Pancreas (tissue), 10 donors: ENCODE data around the gene RBMS3. TPM values are rescaled to one million over a fixed set of nuclear protein-coding genes. Genes with fewer than 3 reads are reported as not detected.

ENCODE experiments used
- ATAC-seq, 4 donors: fragments of 200-7000 bp; cut with Tn5 transposase; one replicate each; pipeline versions ENCODE4 v1.8.0 to v1.9.1; 2020; ENCODE audit warnings: mild to moderate bottlenecking in 4 of 4, moderate library complexity in 4 of 4
- DNase-seq, 6 donors: peaks; one replicate each; pipeline ENCODE4 v3.0.0-alpha.2; 2020
- FAIRE-seq: peaks from 2 replicates; lab custom pipeline; 2012; peaks lifted over from hg19 to GRCh38; lab: Jason Lieb, UNC
- H3K27ac ChIP-seq, 4 donors: fragments of 200-600 bp; sonication (generic); 1 replicate in 3 of 4; 2 replicates in 1 of 4; pipeline versions ENCODE4 v1.5.0 to v1.8.0; 2020
- H3K27me3 ChIP-seq, 4 donors: fragments of 200-600 bp; one replicate each; pipeline ENCODE4 v1.8.0; 2021
- H3K36me3 ChIP-seq, 3 donors: fragments of 200-600 bp; sonication (generic) in 1 of 3; one replicate each; pipeline versions ENCODE4 v1.5.0 to v1.8.0; 2020 to 2021
- H3K4me1 ChIP-seq, 3 donors: fragments of 200-600 bp; one replicate each; pipeline ENCODE4 v1.8.0; 2021
- H3K4me3 ChIP-seq, 4 donors: fragments of 200-600 bp; sonication (generic) in 2 of 4; one replicate each; pipeline versions ENCODE4 v1.5.0 to v1.8.0; 2020 to 2021
- H3K9me3 ChIP-seq, 4 donors: fragments of 200-600 bp; one replicate each; pipeline ENCODE4 v1.8.0; 2021
- CTCF ChIP-seq, 4 donors: fragments of 200-600 bp; sonication (generic) in 3 of 4; IDR thresholded peaks; one replicate each; pipeline versions ENCODE4 v1.5.0 to v1.8.0; 2021; ENCODE audit warnings: antibody characterized with exemption in 4 of 4
- WGBS, 2 donors: extraction: QIAGEN DNeasy Blood & Tissue Kit; methylation state at CpG; one replicate each; pipeline ENCODE4 v1.1.7; 2013; 5-methylcytosine and 5-hydroxymethylcytosine counted together
- intact Hi-C, 3 donors: fragments of 100-400 bp; cut with DNase I; formaldehyde crosslinking; loops; one replicate each; pipeline versions ENCODE4 v1.11.1 to v1.14.2; 2022
- polyA plus RNA-seq, 2 donors: library from polyadenylated mRNA; stranded (reverse); fragments of 200-250 nt; gene quantifications; one replicate each; pipeline ENCODE4 v1.2.3, GENCODE V29; 2013
- total RNA-seq, 6 donors: library from RNA; stranded (reverse); fragmentation: NEBNext Ultra II Directional in 4 of 6; extraction: Animal tissue kit (Norgen Biotek cat#: 25700) in 4 of 6; gene quantifications; one replicate each; pipeline versions ENCODE4 v1.2.1 to v1.2.4, GENCODE V29; 2021 to 2023
- donor health status: healthy with polysubstance abuse.
- donor health status: DM: no; HTN: no; CAD: no; lungs with moderate emphysema.
- donor health status: DM: no; HTN: no; CAD: no.
- donor health status: control.
- donor health status: control.
- donor health status: Bipolar disorder and iron deficiency.
- donor health status: DM: yes; HTN: yes; CAD: no.
- donor health status: DM: no; HTN: no; CAD: no.
- donor health status: DM: no; HTN: no; CAD: no.
- donor health status: DM: yes; HTN: yes; CAD: no.

RBMS3 gene
- total and polyA plus RNA-seq, 8 donors: 4.0 to 10.0 (median 6.6) TPM

- ATAC-seq: no peak
- FAIRE-seq: no peak
- Histone ChIP-seq H3K4me3 (no peak overlapping the region), H3K36me3 (no peaks in the 10 kb centered on the region), H3K27ac (no peak overlapping the region), H3K9me3 (no peaks in the 10 kb centered on the region), H3K4me1 (peaks cover 0 to 11% (median 4%) of the 10 kb centered on the region in 3 donors), H3K27me3 (no peaks in the 10 kb centered on the region)
- DNase-seq: no peak
- intact Hi-C loops: no loop called here
- TF ChIP-seq CTCF (IDR thresholded peaks at IDR 0.05): no peak
- 64 to 85% methylated on average over 1 of the region's 1 CpG for WGBS, 2 donors
Observed at GRCh38 chr3:29942297-29942696, 661.4 kb downstream of the RBMS3 start.

- Histone ChIP-seq H3K27me3 (no peaks in the 10 kb centered on the region), H3K27ac (no peak overlapping the region), H3K36me3 (no peaks in the 10 kb centered on the region), H3K4me3 (no peak overlapping the region), H3K9me3 (no peaks in the 10 kb centered on the region), H3K4me1 (no peaks in the 10 kb centered on the region)
- intact Hi-C loops: no loop called here
- no peak for DNase-seq
- TF ChIP-seq CTCF (IDR thresholded peaks at IDR 0.05): no peak
- FAIRE-seq: no peak
- no peak for ATAC-seq
- WGBS, 2 donors: 29 to 35% methylated on average over 1 of the region's 1 CpG
Observed at GRCh38 chr3:29949131-29949530, 668.3 kb downstream of the RBMS3 start.

- no peak for TF ChIP-seq CTCF (IDR thresholded peaks at IDR 0.05)
- Histone ChIP-seq H3K27me3 (no peaks in the 10 kb centered on the region), H3K36me3 (no peaks in the 10 kb centered on the region), H3K4me1 (no peaks in the 10 kb centered on the region), H3K4me3 (no peak overlapping the region), H3K9me3 (no peaks in the 10 kb centered on the region), H3K27ac (no peak overlapping the region)
- intact Hi-C loops: no loop called here
- 66 to 77% methylated on average over 11 of the region's 11 CpGs for WGBS, 2 donors
- ATAC-seq (no peak), FAIRE-seq (no peak), DNase-seq (no peak)
Observed at GRCh38 chr3:29949940-29950616, 669.2 kb downstream of the RBMS3 start.

GRCh38 chr3:29952431-29952830, 671.6 kb downstream of the RBMS3 start:
- no peak for TF ChIP-seq CTCF (IDR thresholded peaks at IDR 0.05)
- no peak for DNase-seq
- no peak for FAIRE-seq
- ATAC-seq: no peak
- Histone ChIP-seq H3K36me3 (no peaks in the 10 kb centered on the region), H3K4me3 (no peak overlapping the region), H3K27ac (no peak overlapping the region), H3K4me1 (no peaks in the 10 kb centered on the region), H3K27me3 (no peaks in the 10 kb centered on the region), H3K9me3 (no peaks in the 10 kb centered on the region)
- WGBS, 2 donors: 92 to 94% methylated on average over 1 of the region's 1 CpG
- intact Hi-C loops: no loop called here

- no peak for TF ChIP-seq CTCF (IDR thresholded peaks at IDR 0.05)
- H3K9me3 ChIP-seq: no peaks in the 10 kb centered on the region
- H3K36me3 ChIP-seq: no peaks in the 10 kb centered on the region
- no peak overlapping the region for H3K4me3 ChIP-seq
- no peaks in the 10 kb centered on the region for H3K4me1 ChIP-seq
- H3K27ac ChIP-seq: no peak overlapping the region
- peak in 1 of 4 donors; percentile 22 for ATAC-seq
- no peaks in the 10 kb centered on the region for H3K27me3 ChIP-seq
- 14 to 18% methylated on average over 1 of the region's 1 CpG for WGBS, 2 donors
- DNase-seq: no peak
- intact Hi-C loops: no loop called here
- FAIRE-seq: no peak
Observed at GRCh38 chr3:29955413-29955812, 674.5 kb downstream of the RBMS3 start.
